Mesenchymal stem cell (in vitro differentiated cells and primary cell): ENCODE data around the gene CADM1.

Source experiments
- DNase-seq: peaks from one replicate; pipeline ENCODE4 v3.0.0-alpha.2; 2013
- H2AFZ ChIP-seq: one replicate; pipeline ENCODE4 v1.6.1; 2013; ENCODE audit warnings: low read depth, mild to moderate bottlenecking, control low read depth, inconsistent platforms, low read length, moderate library complexity
- H2AK5ac ChIP-seq: 2 replicates; pipeline ENCODE4 v1.6.1; 2013; ENCODE audit warnings: low read length, moderate library complexity, mild to moderate bottlenecking, inconsistent platforms; ENCODE audit not compliant: severe bottlenecking
- H2BK120ac ChIP-seq: one replicate; pipeline ENCODE4 v1.6.1; 2013; ENCODE audit warnings: low read depth, mild to moderate bottlenecking, inconsistent platforms, low read length, moderate library complexity
- H2BK12ac ChIP-seq, 2 experiments: one replicate each; pipeline ENCODE4 v1.6.1; 2013; ENCODE audit warnings: inconsistent platforms in 2 of 2, low read length in 2 of 2, mild to moderate bottlenecking in 2 of 2, moderate library complexity in 2 of 2, control low read depth in 1 of 2
- H2BK15ac ChIP-seq: one replicate; pipeline ENCODE4 v1.6.1; 2013; ENCODE audit warnings: mild to moderate bottlenecking, low read depth, inconsistent platforms; ENCODE audit not compliant: poor library complexity, severe bottlenecking
- H2BK5ac ChIP-seq: 2 replicates; pipeline ENCODE4 v1.6.1; 2013; ENCODE audit warnings: low read depth, mild to moderate bottlenecking, low read length, control low read depth, inconsistent platforms; ENCODE audit not compliant: poor library complexity, severe bottlenecking
- H3K14ac ChIP-seq, 2 experiments: one replicate each; pipeline ENCODE4 v1.6.1; 2013; ENCODE audit warnings: inconsistent platforms in 2 of 2, low read length in 2 of 2, control low read depth in 1 of 2, mild to moderate bottlenecking in 1 of 2, moderate library complexity in 1 of 2
- H3K18ac ChIP-seq, 2 experiments: one replicate each; pipeline ENCODE4 v1.6.1; 2013; ENCODE audit warnings: inconsistent platforms in 2 of 2, low read length in 2 of 2, control low read depth in 1 of 2, low read depth in 1 of 2, mild to moderate bottlenecking in 1 of 2
- H3K23ac ChIP-seq, 2 experiments: one replicate each; pipeline ENCODE4 v1.6.1; 2013; ENCODE audit warnings: inconsistent platforms in 2 of 2, low read length in 2 of 2, mild to moderate bottlenecking in 2 of 2, moderate library complexity in 2 of 2, control low read depth in 1 of 2
- H3K27ac ChIP-seq: 2 replicates; pipeline ENCODE4 v1.5.1; 2013; ENCODE audit warnings: mild to moderate bottlenecking, moderate library complexity, low read length, control low read depth, inconsistent platforms; ENCODE audit not compliant: poor library complexity, severe bottlenecking
- H3K27me3 ChIP-seq, 2 experiments: 2 replicates each; pipeline versions ENCODE4 v1.6.1 to v1.7.0; 2013; ENCODE audit warnings: low read length in 2 of 2, mild to moderate bottlenecking in 2 of 2, moderate library complexity in 2 of 2, control low read depth in 1 of 2, inconsistent platforms in 1 of 2; ENCODE audit not compliant: control insufficient read depth in 1 of 2, insufficient read depth in 1 of 2
- H3K36me3 ChIP-seq, 2 experiments: 2 replicates each; pipeline versions ENCODE4 v1.6.1 to v1.7.0; 2013; ENCODE audit warnings: low read length in 2 of 2, control low read depth in 1 of 2, inconsistent platforms in 1 of 2, low read depth in 1 of 2, mild to moderate bottlenecking in 1 of 2; ENCODE audit not compliant: insufficient read depth in 2 of 2, control insufficient read depth in 1 of 2
- H3K4ac ChIP-seq, 2 experiments: one replicate each; pipeline ENCODE4 v1.6.1; 2013; ENCODE audit warnings: inconsistent platforms in 2 of 2, low read length in 2 of 2, mild to moderate bottlenecking in 2 of 2, moderate library complexity in 2 of 2, control low read depth in 1 of 2, low read depth in 1 of 2
- H3K4me1 ChIP-seq: 2 replicates; pipeline ENCODE4 v1.6.1; 2013; ENCODE audit warnings: low read depth, low read length, control low read depth; ENCODE audit not compliant: control insufficient read depth, insufficient read depth
- H3K4me2 ChIP-seq: 2 replicates; pipeline ENCODE4 v1.6.1; 2013; ENCODE audit warnings: low read length, mild to moderate bottlenecking, inconsistent platforms; ENCODE audit not compliant: poor library complexity, severe bottlenecking
- H3K4me3 ChIP-seq, 2 experiments: 2 replicates each; pipeline versions ENCODE4 v1.5.1 to v1.7.0; 2013; ENCODE audit warnings: low read length in 2 of 2, mild to moderate bottlenecking in 2 of 2, control low read depth in 1 of 2, low read depth in 1 of 2; ENCODE audit not compliant: insufficient read depth in 1 of 2
- H3K79me1 ChIP-seq: replicated peaks from 2 replicates; pipeline ENCODE4 v1.6.1; 2013; ENCODE audit warnings: mild to moderate bottlenecking, control low read depth, low read length, inconsistent platforms; ENCODE audit not compliant: poor library complexity, severe bottlenecking
- H3K9ac ChIP-seq: 2 replicates; pipeline ENCODE4 v1.7.0; 2013; ENCODE audit warnings: mild to moderate bottlenecking, low read length, moderate library complexity
- H3K9me3 ChIP-seq: 2 replicates; pipeline ENCODE4 v1.7.0; 2013; ENCODE audit warnings: mild to moderate bottlenecking, low read length; ENCODE audit not compliant: control insufficient read depth
- H4K8ac ChIP-seq: one replicate; pipeline ENCODE4 v1.6.1; 2013; ENCODE audit warnings: inconsistent platforms, mild to moderate bottlenecking, low read length, moderate library complexity
- H4K91ac ChIP-seq: one replicate; pipeline ENCODE4 v1.6.1; 2013; ENCODE audit warnings: mild to moderate bottlenecking, low read length, inconsistent platforms
- WGBS: methylation state at CpG from one replicate; pipeline ENCODE4 v1.1.7; 2013; ENCODE audit warnings: mixed read lengths; 5-methylcytosine and 5-hydroxymethylcytosine counted together

Gene CADM1

GRCh38 chr11:115290893-115291292 lies 213.3 kb downstream of the CADM1 start:
- H3K27ac ChIP-seq: no peak overlapping the region
- no peak overlapping the region for H4K8ac ChIP-seq
- no peak overlapping the region for H2AK5ac ChIP-seq
- no peak overlapping the region for H3K23ac ChIP-seq
- no peak overlapping the region for H3K4me3 ChIP-seq
- H3K79me1 ChIP-seq: peaks cover 18% of the 10 kb centered on the region
- 67% methylated on average over 6 of the region's 6 CpGs for WGBS
- no peak overlapping the region for H2BK5ac ChIP-seq
- no peaks in the 10 kb centered on the region for H3K27me3 ChIP-seq
- H3K18ac ChIP-seq: no peak overlapping the region
- H3K4me2 ChIP-seq: no peak overlapping the region
- no peak overlapping the region for H4K91ac ChIP-seq
- no peak overlapping the region for H3K14ac ChIP-seq
- no peaks in the 10 kb centered on the region for H3K9me3 ChIP-seq
- H3K9ac ChIP-seq: no peak overlapping the region
- no peak overlapping the region for H2BK120ac ChIP-seq
- H3K4ac ChIP-seq: no peak overlapping the region
- DNase-seq: peak; percentile 17
- no peak overlapping the region for H2BK12ac ChIP-seq
- H3K36me3 ChIP-seq: peaks cover 0 to 2% of the 10 kb centered on the region in 2 experiments
- no peak overlapping the region for H2BK15ac ChIP-seq
- no peak overlapping the region for H2AFZ ChIP-seq
- H3K4me1 ChIP-seq: no peaks in the 10 kb centered on the region

DNA sequence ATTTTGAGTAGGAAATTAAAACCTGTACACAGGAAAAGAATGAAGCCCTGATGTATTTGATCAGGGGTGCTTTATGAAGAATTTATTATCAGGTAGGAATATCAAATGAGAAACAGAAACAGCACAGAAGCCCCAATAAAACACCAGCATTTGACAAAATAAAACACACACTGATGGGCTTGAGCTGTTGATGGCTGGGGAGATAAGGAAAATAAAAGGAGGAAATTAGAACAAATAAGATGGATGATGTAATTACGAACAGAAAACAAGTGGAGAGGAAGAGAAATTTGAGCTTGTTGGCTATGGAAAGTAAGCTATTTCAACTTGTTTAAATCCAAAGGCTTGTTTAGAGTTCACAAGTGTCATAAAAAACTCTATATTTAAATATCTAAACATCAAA lies 213.7 kb downstream of the CADM1 start:
- Histone ChIP-seq H3K18ac (no peak overlapping the region), H2BK120ac (no peak overlapping the region), H3K9me3 (no peaks in the 10 kb centered on the region), H3K9ac (no peak overlapping the region), H3K4me3 (no peak overlapping the region), H3K4ac (no peak overlapping the region), H3K79me1 (peaks cover 20% of the 10 kb centered on the region), H3K14ac (no peak overlapping the region), H2BK5ac (no peak overlapping the region), H3K27me3 (no peaks in the 10 kb centered on the region), H2BK12ac (no peak overlapping the region), H3K4me1 (no peaks in the 10 kb centered on the region), H3K27ac (no peak overlapping the region), H2BK15ac (no peak overlapping the region), H2AFZ (no peak overlapping the region), H4K8ac (no peak overlapping the region), H3K23ac (no peak overlapping the region), H3K36me3 (peaks cover 0 to 2% of the 10 kb centered on the region in 2 experiments), H4K91ac (no peak overlapping the region), H2AK5ac (no peak overlapping the region), H3K4me2 (no peak overlapping the region)
- 100% methylated on average over 1 of the region's 1 CpG for WGBS
- no peak for DNase-seq

DNA sequence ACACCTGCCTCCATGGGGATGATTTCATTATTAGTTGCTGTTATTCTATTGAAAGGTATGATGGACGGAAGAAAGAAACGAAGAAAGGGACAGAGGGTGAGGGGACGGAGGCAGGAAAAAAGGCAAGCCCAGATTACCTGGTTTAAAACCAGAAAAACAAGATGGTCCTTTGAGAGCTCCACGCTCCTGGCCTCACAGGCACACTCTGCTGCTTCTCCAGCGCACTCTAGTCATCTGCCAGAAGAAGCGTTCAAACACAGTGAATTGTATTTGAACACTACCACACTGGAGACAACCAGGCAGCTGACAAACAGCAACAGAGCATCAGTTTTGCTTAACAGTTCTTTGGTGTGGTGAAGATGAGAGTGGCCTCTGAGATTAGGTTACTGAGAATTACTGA lies 216.9 kb downstream of the CADM1 start:
- Histone ChIP-seq H2AFZ (no peak overlapping the region), H2BK120ac (no peak overlapping the region), H3K4me3 (no peak overlapping the region), H2BK5ac (no peak overlapping the region), H2BK12ac (no peak overlapping the region), H3K27ac (no peak overlapping the region), H2BK15ac (no peak overlapping the region), H3K4ac (no peak overlapping the region), H3K18ac (no peak overlapping the region), H4K91ac (no peak overlapping the region), H4K8ac (no peak overlapping the region), H3K9ac (no peak overlapping the region), H2AK5ac (no peak overlapping the region), H3K4me2 (no peak overlapping the region), H3K36me3 (no peaks in the 10 kb centered on the region), H3K9me3 (no peaks in the 10 kb centered on the region), H3K23ac (no peak overlapping the region), H3K27me3 (no peaks in the 10 kb centered on the region), H3K14ac (no peak overlapping the region), H3K79me1 (peaks cover 17% of the 10 kb centered on the region), H3K4me1 (no peaks in the 10 kb centered on the region)
- DNase-seq: no peak
- WGBS: 95% methylated on average over 6 of the region's 6 CpGs

GRCh38 chr11:115286614-115287013 lies 217.6 kb downstream of the CADM1 start:
- Histone ChIP-seq H3K79me1 (peaks cover 15% of the 10 kb centered on the region), H3K4ac (no peak overlapping the region), H4K91ac (no peak overlapping the region), H2BK15ac (no peak overlapping the region), H2BK12ac (no peak overlapping the region), H3K23ac (no peak overlapping the region), H2BK5ac (no peak overlapping the region), H3K4me2 (no peak overlapping the region), H3K18ac (no peak overlapping the region), H3K14ac (no peak overlapping the region), H3K27ac (no peak overlapping the region), H2AK5ac (no peak overlapping the region), H2AFZ (no peak overlapping the region), H3K9me3 (no peaks in the 10 kb centered on the region), H2BK120ac (no peak overlapping the region), H3K36me3 (no peaks in the 10 kb centered on the region), H3K27me3 (no peaks in the 10 kb centered on the region), H3K9ac (no peak overlapping the region), H3K4me3 (no peak overlapping the region), H3K4me1 (no peaks in the 10 kb centered on the region), H4K8ac (no peak overlapping the region)
- WGBS: 95% methylated on average over 3 of the region's 3 CpGs
- no peak for DNase-seq
